Cardiac muscle cell (in vitro differentiated cells and primary cell): ENCODE data around the gene IFTAP. TPM values are rescaled to one million over a fixed set of nuclear protein-coding genes. Genes with fewer than 3 reads are reported as not detected.

ENCODE experiments used
- DNase-seq, 2 donors: peaks; one replicate each; pipeline versions ENCODE4 v3.0.0 to v3.0.0-alpha.2; 2010 to 2017; ENCODE audit warnings: low read depth in 1 of 2, low spot score in 1 of 2
- H3K27ac ChIP-seq: fragments of 200-600 bp; sonication (generic); 2 replicates; pipeline ENCODE4 v1.5.1; 2016
- H3K27me3 ChIP-seq: fragments of 200-600 bp; sonication (generic); 2 replicates; pipeline ENCODE4 v1.6.0; 2016; ENCODE audit warnings: control low read depth
- H3K36me3 ChIP-seq: fragments of 200-600 bp; sonication (generic); 2 replicates; pipeline ENCODE4 v1.5.1; 2016; ENCODE audit warnings: control low read depth
- H3K4me1 ChIP-seq: fragments of 200-600 bp; sonication (generic); 2 replicates; pipeline ENCODE4 v1.8.1; 2017; ENCODE audit warnings: low read depth, mild to moderate bottlenecking, mixed run types
- H3K4me3 ChIP-seq: fragments of 200-600 bp; sonication (generic); 2 replicates; pipeline ENCODE4 v1.5.1; 2016; ENCODE audit warnings: mild to moderate bottlenecking
- H3K9me3 ChIP-seq: fragments of 200-600 bp; sonication (generic); 2 replicates; pipeline ENCODE4 v1.5.1; 2017; ENCODE audit warnings: low read depth, mild to moderate bottlenecking, control low read depth
- polyA plus RNA-seq: library from polyadenylated mRNA; unstranded; fragments of >200 nt; fragmentation: Nextera tagmentation; extraction: Ambion mirVana; gene quantifications from 2 replicates; pipeline ENCODE4 v1.2.1, GENCODE V29; 2016
- total RNA-seq: library from RNA; depleted of rRNA; stranded (reverse); fragments of >200 nt; gene quantifications from 2 replicates; pipeline ENCODE4 v1.2.3, GENCODE V29; 2016
- TF ChIP-seq, protein P1 (sequence below): IDR thresholded peaks from 2 replicates; pipeline ENCODE4 v1.5.1; 2012; ENCODE audit warnings: low read depth, mild to moderate bottlenecking, low read length

Gene IFTAP
- total and polyA plus RNA-seq, 2 experiments from 2014 or later: 57.1 to 67.3 TPM

DNA sequence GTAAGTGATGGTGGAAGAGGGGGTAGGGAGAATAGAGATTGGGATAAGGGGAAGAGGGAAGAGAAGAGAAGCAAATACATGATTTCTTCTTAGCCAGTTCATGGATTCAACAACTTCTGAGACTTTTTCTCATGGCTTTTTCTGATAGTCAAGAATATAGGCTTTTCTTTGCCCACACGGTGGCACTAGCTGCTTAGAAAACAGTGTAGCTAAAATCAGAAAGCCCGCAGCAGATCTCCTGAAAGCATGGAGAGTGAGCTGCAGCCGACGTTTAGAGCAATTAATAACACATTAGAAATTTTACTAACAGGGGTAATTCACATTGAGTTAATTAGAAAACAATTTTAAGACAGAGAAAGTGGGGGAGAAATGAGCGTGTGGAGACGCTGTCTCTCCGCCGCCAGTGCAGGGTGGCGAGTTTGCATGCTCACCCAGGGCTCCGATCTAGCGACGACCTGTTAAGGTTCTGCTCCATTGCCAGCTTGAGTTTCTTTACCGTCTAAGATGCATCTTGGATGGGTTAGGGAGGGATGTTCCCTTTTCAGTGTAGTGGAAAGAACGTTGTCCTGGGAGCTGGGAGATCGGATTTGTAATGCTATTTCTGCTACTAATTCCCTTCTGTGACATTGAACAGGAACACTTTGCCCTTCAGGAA is 29.8 kb upstream of the IFTAP start:
- peak; percentile 75 to 79 for DNase-seq
- Histone ChIP-seq H3K4me3 (peak overlapping the region; percentile 4), H3K9me3 (no peaks in the 10 kb centered on the region), H3K36me3 (no peaks in the 10 kb centered on the region), H3K27ac (no peak overlapping the region), H3K27me3 (peaks cover 6% of the 10 kb centered on the region), H3K4me1 (peaks cover 3% of the 10 kb centered on the region)
- TF ChIP-seq, protein P1, sequence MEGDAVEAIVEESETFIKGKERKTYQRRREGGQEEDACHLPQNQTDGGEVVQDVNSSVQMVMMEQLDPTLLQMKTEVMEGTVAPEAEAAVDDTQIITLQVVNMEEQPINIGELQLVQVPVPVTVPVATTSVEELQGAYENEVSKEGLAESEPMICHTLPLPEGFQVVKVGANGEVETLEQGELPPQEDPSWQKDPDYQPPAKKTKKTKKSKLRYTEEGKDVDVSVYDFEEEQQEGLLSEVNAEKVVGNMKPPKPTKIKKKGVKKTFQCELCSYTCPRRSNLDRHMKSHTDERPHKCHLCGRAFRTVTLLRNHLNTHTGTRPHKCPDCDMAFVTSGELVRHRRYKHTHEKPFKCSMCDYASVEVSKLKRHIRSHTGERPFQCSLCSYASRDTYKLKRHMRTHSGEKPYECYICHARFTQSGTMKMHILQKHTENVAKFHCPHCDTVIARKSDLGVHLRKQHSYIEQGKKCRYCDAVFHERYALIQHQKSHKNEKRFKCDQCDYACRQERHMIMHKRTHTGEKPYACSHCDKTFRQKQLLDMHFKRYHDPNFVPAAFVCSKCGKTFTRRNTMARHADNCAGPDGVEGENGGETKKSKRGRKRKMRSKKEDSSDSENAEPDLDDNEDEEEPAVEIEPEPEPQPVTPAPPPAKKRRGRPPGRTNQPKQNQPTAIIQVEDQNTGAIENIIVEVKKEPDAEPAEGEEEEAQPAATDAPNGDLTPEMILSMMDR: peak; percentile 75

DNA sequence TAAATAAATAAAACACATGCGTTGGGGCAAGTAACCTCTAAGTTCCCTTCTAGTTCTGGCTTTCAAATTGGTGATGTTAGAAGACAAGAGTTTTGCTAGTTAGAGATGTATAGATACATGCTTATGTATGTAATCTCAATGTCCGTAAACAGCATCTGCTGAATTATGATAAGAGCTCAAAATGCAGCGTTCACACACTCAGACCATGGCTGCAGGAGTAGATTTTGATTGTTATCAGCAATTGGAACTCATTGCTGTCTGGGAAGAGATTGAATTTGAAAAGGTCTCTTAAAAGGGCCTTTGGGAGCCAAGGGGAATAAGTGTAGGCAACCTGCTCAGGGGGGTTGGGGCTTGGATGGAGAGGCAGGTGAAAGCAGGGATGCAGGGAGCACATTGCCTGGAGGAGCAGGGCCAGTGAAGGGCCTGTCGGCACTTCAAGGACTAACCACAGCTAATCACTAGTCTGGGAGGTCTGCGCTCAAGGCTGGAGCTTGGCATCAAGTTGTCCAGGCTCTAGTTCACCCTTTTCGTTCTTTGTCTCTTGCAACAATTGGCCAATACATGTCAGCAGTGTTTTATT is 29.2 kb upstream of the IFTAP start:
- TF ChIP-seq, protein P1: no peak
- peak in 1 of 2 donors; percentile 60 for DNase-seq
- H3K36me3 ChIP-seq: no peaks in the 10 kb centered on the region
- no peaks in the 10 kb centered on the region for H3K9me3 ChIP-seq
- peaks cover 3% of the 10 kb centered on the region for H3K4me1 ChIP-seq
- no peak overlapping the region for H3K4me3 ChIP-seq
- peaks cover 7% of the 10 kb centered on the region for H3K27me3 ChIP-seq
- no peak overlapping the region for H3K27ac ChIP-seq

DNA sequence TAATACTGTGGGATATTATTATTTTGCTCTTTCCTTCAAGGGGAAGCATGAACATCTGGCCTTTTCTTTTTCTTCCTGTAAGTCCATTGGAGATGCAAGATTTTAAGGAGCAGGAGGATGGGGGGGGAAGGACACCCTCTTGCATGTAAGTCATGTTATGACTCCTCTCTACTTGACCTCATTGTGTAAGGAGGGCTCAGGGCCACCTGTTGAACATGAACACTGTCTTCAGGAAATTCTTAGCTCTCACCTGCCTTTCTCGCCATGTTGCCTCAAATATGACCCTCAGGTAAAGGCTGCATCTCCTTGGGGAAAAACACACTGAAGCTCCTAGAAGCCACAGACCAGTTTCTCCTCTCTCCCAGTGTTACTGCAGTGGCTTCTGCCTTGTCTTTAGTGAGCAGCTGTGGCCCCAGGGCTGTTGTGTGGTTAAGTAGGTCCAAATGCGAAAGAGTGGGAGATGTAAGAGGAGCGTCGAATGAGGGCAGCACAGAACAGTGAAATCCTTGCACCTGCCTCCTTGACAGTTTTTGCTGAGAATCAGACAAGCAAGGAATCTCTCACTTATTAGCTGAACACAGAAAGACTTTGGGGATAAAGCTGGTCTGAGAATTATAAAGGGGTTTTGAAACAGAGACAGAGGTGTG is 27.8 kb upstream of the IFTAP start:
- no peak overlapping the region for H3K27ac ChIP-seq
- TF ChIP-seq, protein P1: no peak
- H3K4me1 ChIP-seq: peaks cover 3% of the 10 kb centered on the region
- no peak overlapping the region for H3K4me3 ChIP-seq
- no peaks in the 10 kb centered on the region for H3K36me3 ChIP-seq
- peaks cover 21% of the 10 kb centered on the region for H3K27me3 ChIP-seq
- DNase-seq: no peak
- H3K9me3 ChIP-seq: no peaks in the 10 kb centered on the region

DNA sequence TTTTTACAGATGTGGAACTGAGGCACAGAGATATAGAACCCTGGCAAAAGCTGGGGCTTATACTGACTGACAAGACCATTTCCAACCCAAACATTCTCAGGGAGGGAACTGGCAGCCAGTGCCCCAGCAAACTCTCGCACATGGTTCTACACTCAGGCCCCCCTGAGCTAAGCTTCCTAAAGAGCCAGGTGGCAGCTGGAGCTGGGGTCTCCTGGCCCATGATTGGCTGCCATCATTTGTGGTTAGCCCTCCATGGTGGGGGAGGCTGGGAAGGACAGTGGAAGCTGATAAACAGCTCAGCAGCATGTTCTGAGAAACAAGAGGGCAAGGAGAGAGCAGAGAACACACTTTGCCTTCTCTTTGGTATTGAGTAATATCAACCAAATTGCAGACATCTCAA is 26.6 kb upstream of the IFTAP start, which contains the start of gene RAG1:
Gene RAG1, plus strand, starts transcription at position 314 of the 400 bp plus-strand sequence. CDS start 5,298 bp downstream, outside the sequence.
- no peak within 1 kb of the TSS for H3K4me3 ChIP-seq

DNA sequence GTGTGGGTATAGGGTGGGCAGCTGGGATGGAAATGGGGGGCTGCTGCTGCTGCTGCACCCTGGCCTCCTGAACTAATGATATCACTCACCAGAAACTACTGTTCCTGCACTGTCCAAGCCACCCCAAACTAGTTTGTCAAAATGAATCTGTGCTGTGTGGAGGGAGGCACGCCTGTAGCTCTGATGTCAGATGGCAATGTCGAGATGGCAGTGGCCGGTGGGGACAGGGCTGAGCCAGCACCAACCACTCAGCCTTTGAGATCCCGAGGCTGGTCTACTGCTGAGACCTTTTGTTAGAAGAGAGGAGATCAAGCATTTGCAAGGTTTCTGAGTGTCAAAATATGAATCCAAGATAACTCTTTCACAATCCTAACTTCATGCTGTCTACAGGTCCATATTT is 25.2 kb upstream of the IFTAP start:
- Histone ChIP-seq H3K9me3 (no peaks in the 10 kb centered on the region), H3K4me1 (peaks cover 3% of the 10 kb centered on the region), H3K27ac (no peak overlapping the region), H3K4me3 (no peak overlapping the region), H3K27me3 (peaks cover 25% of the 10 kb centered on the region), H3K36me3 (no peaks in the 10 kb centered on the region)
- TF ChIP-seq, protein P1: no peak
- no peak for DNase-seq

More for the DNA sequence above, 26.6 kb upstream of the IFTAP start, which contains the start of gene RAG1:
- TF ChIP-seq, protein P1: no peak
- Histone ChIP-seq H3K9me3 (no peaks in the 10 kb centered on the region), H3K4me1 (peaks cover 3% of the 10 kb centered on the region), H3K36me3 (no peaks in the 10 kb centered on the region), H3K27ac (no peak within 1 kb of the TSS), H3K27me3 (peaks cover 25% of the 10 kb centered on the region)
- DNase-seq: no peak
